ENCODE results near the gene CTDP1. TPM values are rescaled to one million over a fixed set of nuclear protein-coding genes. Genes with fewer than 3 reads are reported as not detected.
"Not testable (repeated sequence)": the region's sequence is repeated elsewhere in the genome, so short reads cannot be mapped to it uniquely, and the experiment has no call there.

Gene CTDP1
- total RNA-seq, 2 experiments from 2014 or later, result 36.7 to 45.5 TPM

DNA sequence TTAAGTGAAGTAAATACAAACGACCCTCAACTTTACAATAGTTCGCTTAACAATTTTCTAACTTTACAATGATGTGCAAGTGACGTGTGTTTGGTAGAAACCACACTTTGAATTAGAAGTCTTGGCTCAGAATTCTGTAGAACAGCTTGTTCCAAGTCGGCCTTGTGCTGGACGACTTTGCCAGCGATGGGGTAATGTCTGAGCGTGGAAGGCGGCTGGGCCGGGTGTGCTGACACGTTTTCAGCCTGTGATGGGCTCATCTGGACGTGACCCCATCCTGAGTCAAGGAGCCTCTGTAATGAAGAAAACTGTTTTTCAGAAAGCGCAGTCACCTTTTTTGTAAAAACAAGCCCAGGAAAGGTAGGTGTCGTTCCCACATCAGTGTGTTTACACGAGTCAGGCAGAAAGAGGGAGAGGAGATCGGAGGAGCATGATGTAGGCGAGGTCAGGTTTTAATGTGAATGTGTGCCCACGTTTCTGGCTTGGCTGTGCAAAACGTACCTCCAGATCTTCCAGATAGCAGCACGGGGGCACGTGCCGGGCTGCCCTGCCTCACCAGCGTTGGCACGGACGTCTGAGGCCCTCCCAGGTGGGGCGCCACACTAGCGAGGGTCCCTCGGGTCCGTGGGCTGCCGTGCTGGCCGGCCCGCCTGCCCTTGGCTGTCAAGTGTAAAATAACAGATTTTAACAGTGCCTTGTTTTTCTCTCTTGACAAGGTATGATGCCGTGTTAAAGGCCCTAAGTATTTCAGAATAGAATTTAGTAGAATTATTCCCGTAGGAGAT is 54.6 kb downstream of the CTDP1 start:
- Mint-ChIP-seq H3K27ac (no peak overlapping the region), H3K36me3 (ENCODE audit: low read depth) (peaks cover 83% of the 10 kb centered on the region), H3K9me3 (ENCODE audit: low read depth) (peaks cover 6% of the 10 kb centered on the region), H3K27me3 (no peaks in the 10 kb centered on the region), H3K4me1 (no peaks in the 10 kb centered on the region), H3K4me3 (no peak overlapping the region)
- ATAC-seq (no peak), DNase-seq (no peak)
- ChIA-PET CTCF (no interaction called here), POLR2A (no interaction called here)
- intact Hi-C loops (cut with DNase I, micrococcal nuclease), result no loop called here

DNA sequence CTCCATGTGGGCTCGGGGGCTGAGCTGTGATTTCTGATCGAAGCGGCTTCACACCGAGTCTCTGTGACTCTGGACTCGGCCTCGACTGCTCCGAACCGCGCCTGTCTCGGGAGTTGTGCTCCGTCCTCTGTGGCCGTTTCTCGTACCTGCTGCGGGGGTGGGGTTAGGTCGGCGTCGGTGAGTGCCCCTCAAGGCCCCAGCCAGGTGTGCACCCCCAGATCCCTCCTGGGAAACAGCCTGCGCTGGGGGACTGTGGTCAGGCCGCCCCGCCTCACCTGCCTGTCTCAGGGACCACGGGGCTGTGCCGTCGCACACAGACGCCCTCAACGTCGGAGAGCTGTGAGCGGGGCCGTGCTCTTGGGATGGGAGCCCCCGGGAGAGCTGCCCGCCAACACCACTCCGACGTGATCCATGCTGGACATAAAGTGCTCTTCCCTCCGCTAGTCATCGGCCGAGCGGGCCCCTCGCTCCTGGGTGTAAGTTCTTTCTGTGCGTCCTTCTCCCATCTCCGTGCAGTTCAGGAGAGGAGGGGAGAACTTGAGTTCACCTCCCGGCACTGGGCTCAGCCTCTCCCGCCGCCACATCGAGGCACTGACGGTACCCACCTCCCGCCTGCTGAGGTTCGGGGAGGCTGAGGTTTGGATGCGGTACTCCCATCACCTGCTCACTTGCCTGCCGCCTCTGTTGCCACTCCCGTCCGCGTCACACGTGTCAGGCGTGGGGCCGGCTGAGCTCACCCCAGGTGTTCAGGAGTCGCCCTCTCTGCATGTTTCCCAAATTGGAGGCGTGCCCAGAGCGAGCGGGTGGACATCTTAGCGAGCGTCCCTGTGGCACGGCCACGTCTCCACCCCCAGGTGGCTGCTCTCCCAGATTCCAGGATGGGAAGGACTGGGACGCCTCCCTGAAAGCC is 55.7 kb downstream of the CTDP1 start:
- H3K27ac Mint-ChIP-seq, result no peak overlapping the region
- H3K27me3 Mint-ChIP-seq, result no peaks in the 10 kb centered on the region
- ChIA-PET CTCF (no interaction called here), POLR2A (no interaction called here)
- peaks cover 79% of the 10 kb centered on the region for H3K36me3 Mint-ChIP-seq (ENCODE audit: low read depth)
- H3K4me1 Mint-ChIP-seq, result no peaks in the 10 kb centered on the region
- intact Hi-C loops (cut with DNase I, micrococcal nuclease), result no loop called here
- no peak overlapping the region for H3K4me3 Mint-ChIP-seq
- peaks cover 6% of the 10 kb centered on the region for H3K9me3 Mint-ChIP-seq (ENCODE audit: low read depth)
- DNase-seq (no peak), ATAC-seq (no peak)

DNA sequence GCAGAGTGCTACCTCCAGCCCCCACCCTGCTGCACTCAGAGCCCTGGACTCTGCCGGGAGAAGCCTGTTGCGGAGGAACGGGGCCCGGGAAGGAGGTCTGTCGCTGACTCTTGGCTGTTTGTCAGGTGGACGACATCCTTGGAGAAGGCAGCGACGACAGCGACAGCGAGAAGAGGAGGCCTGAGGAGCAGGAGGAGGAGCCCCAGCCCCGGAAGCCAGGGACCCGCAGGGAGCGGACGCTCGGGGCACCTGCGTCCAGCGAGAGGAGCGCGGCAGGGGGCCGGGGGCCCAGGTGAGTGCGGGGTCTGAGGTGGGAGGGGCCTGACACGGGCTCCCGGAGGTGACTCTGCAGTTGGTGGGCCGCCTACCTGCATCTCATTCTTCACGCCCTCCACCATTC is 56.6 kb downstream of the CTDP1 start:
- no peak overlapping the region for H3K4me3 Mint-ChIP-seq
- CTCF ChIA-PET, result no interaction called here

DNA sequence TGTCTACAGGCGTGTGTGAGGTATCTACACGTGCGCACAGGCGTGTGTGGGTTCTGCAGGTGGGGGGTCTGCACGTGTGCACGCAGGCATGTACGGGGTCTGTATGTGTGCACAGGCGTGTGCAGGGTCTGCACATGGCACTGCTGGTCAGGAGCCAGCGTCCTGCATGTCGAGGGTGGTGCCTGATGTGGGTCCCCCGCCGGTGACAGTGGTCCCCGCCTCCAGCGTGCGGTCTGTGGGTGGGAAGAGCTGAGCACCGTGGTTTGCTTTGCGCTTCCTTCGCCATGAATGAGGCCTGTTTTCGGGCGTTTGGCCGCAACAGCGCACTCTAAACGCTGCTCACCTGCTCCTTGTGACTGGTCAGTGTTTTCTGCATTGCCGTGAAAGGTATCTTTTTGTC is 57.2 kb downstream of the CTDP1 start:
- intact Hi-C loops (cut with DNase I, micrococcal nuclease), result no loop called here
- no peak overlapping the region for H3K27ac Mint-ChIP-seq
- H3K36me3 Mint-ChIP-seq (ENCODE audit: low read depth), result peaks cover 78% of the 10 kb centered on the region
- H3K4me3 Mint-ChIP-seq, result no peak overlapping the region
- ChIA-PET CTCF (no interaction called here), POLR2A (no interaction called here)
- DNase-seq, result no peak
- no peaks in the 10 kb centered on the region for H3K4me1 Mint-ChIP-seq
- no peak for ATAC-seq
- peaks cover 5% of the 10 kb centered on the region for H3K9me3 Mint-ChIP-seq (ENCODE audit: low read depth)
- H3K27me3 Mint-ChIP-seq, result no peaks in the 10 kb centered on the region

More for the DNA sequence above, 56.6 kb downstream of the CTDP1 start:
- H3K27me3 Mint-ChIP-seq, result no peaks in the 10 kb centered on the region
- DNase-seq (no peak), ATAC-seq (no peak)
- H3K9me3 Mint-ChIP-seq (ENCODE audit: low read depth), result peaks cover 6% of the 10 kb centered on the region
- H3K4me1 Mint-ChIP-seq, result no peaks in the 10 kb centered on the region
- intact Hi-C loops (cut with DNase I, micrococcal nuclease), result no loop called here
- POLR2A ChIA-PET, result no interaction called here
- H3K27ac Mint-ChIP-seq, result no peak overlapping the region
- peaks cover 79% of the 10 kb centered on the region for H3K36me3 Mint-ChIP-seq (ENCODE audit: low read depth)

DNA sequence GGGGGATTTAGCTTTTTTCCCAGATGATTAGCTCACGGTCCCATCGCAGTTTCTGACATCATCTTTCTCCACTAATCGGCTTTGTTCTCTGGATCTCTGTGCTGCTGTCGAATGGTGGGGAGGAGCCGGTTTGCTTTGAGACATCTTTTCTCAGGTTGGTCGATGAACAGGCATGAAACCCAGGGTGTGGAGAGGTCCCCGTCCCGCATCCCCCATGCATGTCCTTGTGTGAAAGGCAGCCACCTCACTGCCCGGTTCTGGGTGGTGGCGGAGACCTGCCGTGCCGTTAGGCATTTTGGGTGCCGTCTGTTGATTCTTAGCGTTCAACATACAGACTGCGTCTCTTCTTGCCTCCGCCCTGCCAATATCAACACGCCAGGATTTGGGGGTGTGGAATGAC is 57.8 kb downstream of the CTDP1 start:
- Mint-ChIP-seq H3K4me3 (no peak overlapping the region), H3K36me3 (ENCODE audit: low read depth) (peaks cover 78% of the 10 kb centered on the region), H3K4me1 (no peaks in the 10 kb centered on the region), H3K27ac (no peak overlapping the region), H3K27me3 (no peaks in the 10 kb centered on the region), H3K9me3 (ENCODE audit: low read depth) (peaks cover 2% of the 10 kb centered on the region)
- intact Hi-C loops (cut with DNase I, micrococcal nuclease), result no loop called here
- DNase-seq (no peak), ATAC-seq (no peak)
- CTCF ChIA-PET, result no interaction called here
- POLR2A ChIA-PET, result no interaction called here

DNA sequence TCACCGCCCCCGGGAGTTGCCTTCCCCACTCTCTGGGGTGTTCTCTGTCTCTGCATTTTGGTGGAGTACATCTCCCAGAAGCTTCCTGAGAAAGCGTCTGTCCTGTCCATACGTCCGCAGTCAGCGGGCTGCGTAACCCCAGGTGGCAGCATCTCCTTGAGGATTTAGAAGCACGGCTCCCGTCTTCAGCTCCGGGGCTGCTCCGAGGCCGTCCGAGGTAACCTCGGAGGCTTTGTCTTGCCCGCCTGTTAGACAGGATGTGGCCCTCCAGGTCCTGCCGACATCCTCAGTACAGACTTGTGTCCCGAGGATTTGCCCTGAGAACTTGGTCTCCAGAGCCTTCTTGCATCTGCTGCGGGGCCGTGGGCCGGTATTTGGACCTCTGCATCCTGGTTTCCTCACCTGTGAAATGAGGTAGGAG is 58.4 kb downstream of the CTDP1 start:
- H3K36me3 Mint-ChIP-seq (ENCODE audit: low read depth), result peaks cover 78% of the 10 kb centered on the region
- intact Hi-C loops (cut with DNase I, micrococcal nuclease), result no loop called here
- POLR2A ChIA-PET, result no interaction called here
- DNase-seq (no peak), ATAC-seq (no peak)
- no peaks in the 10 kb centered on the region for H3K27me3 Mint-ChIP-seq
- no peak overlapping the region for H3K4me3 Mint-ChIP-seq
- no peak overlapping the region for H3K27ac Mint-ChIP-seq
- no peaks in the 10 kb centered on the region for H3K4me1 Mint-ChIP-seq
- H3K9me3 Mint-ChIP-seq (ENCODE audit: low read depth), result peaks cover 2% of the 10 kb centered on the region
- CTCF ChIA-PET, result no interaction called here

DNA sequence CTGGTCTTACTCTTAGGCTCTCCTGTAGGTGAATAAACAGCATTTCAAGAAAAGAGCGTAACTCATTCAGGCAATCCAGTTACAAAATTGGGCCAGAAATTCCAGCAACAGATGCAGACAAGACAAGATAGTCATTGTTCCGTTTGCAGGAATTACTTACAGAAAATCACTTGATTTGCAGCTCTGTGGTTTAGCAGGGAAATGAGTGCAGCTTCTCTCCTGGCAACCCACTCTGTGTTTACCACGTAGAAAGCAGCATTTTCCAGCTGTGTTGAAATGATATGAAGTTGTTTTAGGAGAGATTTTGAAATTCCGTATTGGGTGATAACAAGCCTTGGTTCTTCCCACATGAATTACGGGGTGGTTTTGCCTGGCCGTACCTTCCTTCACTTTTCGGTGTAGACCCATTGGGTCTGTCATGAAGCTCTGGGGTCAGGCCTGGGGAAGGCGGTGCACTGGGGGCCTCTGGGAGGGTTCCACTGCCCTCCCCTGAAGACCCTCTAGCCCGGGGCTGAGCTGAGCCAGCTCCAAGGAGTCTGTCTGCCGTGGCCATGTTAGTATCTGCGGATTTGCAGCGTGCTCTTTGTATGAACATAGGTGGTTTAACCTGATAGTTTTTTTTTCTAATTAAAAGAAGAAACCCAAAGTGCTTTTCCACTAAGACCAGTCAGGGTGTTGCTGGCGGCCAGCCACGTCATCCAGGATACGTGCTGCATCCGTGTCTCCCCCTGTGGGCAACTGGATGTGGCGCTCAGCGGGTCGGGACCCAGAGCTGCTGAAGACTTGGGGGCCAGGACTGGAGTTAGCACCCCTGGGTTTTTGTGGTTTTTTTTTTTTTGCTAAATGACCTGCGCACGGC is 59.2 kb downstream of the CTDP1 start:
- Mint-ChIP-seq H3K36me3 (ENCODE audit: low read depth) (peaks cover 75% of the 10 kb centered on the region), H3K27me3 (no peaks in the 10 kb centered on the region), H3K27ac (no peak overlapping the region), H3K9me3 (ENCODE audit: low read depth) (no peaks in the 10 kb centered on the region), H3K4me1 (no peaks in the 10 kb centered on the region), H3K4me3 (no peak overlapping the region)
- POLR2A ChIA-PET, result no interaction called here
- ATAC-seq (no peak), DNase-seq (no peak)
- CTCF ChIA-PET, result interaction anchor here (0.6 kb wide), 1 partner anchor 224 kb away, joined by 3 read pairs; no protein-coding TSS in a partner anchor
- intact Hi-C loops (cut with DNase I, micrococcal nuclease), result no loop called here

DNA sequence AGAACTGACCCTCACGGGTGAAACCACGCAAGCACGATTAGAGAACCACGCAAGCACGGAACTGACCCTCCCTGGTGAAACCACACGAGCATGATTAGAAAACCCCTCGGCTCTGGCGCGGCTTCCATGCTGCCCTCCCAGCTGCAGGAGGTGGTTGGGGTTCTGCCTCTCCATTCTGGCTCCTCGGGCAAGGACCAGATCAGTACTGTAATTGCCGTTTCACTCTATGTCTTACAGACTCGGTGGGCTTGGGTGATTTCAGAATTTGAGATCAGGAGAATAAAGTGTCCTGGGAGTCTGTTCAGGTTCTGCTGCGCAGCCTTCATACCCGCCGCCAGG is 59.8 kb downstream of the CTDP1 start:
- intact Hi-C loops (cut with DNase I, micrococcal nuclease), result no loop called here
- Mint-ChIP-seq H3K27ac (no peak overlapping the region), H3K9me3 (ENCODE audit: low read depth) (no peaks in the 10 kb centered on the region), H3K27me3 (no peaks in the 10 kb centered on the region), H3K4me1 (no peaks in the 10 kb centered on the region), H3K36me3 (ENCODE audit: low read depth) (peaks cover 76% of the 10 kb centered on the region), H3K4me3 (no peak overlapping the region)
- DNase-seq, result no peak
- ChIA-PET POLR2A (no interaction called here), CTCF (interaction anchor here (0.6 kb wide), 1 partner anchor 223 kb away, joined by 3 read pairs; no protein-coding TSS in a partner anchor)
- no peak for ATAC-seq

DNA sequence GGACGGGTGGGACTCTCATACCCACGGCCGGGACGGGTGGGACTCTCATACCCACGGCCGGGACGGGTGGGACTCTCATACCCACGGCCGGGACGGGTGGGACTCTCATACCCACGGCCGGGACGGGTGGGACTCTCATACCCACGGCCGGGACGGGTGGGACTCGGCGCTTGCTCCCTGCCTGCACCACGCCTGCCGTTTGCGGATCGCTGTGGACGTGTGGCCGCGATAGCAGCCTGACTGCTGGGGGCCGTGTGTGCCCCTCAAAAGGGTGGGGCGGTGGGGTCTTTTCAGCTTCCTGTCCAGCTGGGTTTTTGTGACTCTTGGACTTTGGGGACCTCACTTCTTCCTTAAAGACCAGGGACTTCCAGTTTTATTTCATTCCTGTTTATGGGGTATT is 60.4 kb downstream of the CTDP1 start:
- intact Hi-C loops (cut with DNase I, micrococcal nuclease); H3K27me3 Mint-ChIP-seq; ATAC-seq; POLR2A ChIA-PET; H3K4me1 Mint-ChIP-seq; H3K27ac Mint-ChIP-seq; H3K9me3 Mint-ChIP-seq (ENCODE audit: low read depth); DNase-seq; H3K4me3 Mint-ChIP-seq; CTCF ChIA-PET: not testable (repeated sequence)
- peaks cover 74% of the 10 kb centered on the region for H3K36me3 Mint-ChIP-seq (ENCODE audit: low read depth)

DNA sequence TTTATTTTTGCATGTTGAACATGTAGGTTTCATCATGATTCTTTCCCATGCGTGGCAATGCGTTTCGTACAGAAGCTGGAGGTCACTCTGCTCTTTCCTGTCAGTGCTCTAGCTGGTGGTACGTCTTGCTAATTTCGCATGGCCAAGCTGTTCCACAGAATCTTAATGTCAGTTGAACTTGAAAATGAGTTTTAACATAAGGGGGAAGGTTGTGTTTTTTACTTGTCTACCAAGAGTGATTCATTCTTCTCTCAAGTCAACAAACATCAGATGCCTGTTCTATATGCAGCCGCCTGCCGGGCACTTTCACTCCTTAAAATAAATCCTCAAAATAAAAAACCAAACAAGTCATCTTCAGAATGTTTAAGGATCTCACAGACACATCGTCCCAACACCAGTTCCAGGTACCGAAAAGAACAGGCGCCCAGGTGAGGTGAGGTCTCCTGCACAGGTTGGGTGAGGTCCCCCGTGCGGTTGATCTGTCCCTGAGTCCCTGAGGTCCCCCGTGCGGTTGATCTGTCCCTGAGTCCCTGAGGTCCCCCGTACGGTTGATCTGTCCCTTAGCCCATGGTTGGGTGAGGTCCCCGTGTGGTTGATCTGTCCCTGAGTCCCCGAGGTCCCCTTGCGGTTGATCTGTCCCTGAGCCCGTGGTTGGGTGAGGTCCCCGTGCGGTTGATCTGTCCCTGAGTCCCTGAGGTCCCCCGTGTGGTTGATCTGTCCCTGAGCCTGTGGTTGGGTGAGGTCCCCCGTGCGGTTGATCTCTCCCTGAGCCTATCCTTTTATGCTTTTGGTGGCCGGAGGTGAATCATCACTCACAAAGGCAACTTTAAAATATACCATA is 61.1 kb downstream of the CTDP1 start:
- peaks cover 68% of the 10 kb centered on the region for H3K36me3 Mint-ChIP-seq (ENCODE audit: low read depth)
- no peak for ATAC-seq

DNA sequence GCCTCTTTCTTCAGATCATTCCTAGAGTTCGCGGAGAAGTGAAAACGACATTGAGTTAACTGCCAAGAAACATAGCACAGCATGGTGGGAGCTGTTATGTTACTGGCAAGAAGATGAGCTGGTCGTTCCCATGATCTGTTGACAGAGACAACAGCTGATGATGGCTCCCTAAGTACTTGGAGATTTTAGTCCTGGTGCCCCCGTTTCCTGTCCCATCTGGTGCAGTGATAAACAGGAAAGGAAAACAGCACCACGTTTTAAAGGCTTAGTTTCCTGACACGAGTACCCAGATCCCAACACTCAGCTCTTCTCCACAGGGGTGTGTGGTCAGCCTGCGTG is 61.7 kb downstream of the CTDP1 start:
- H3K9me3 Mint-ChIP-seq (ENCODE audit: low read depth), result no peaks in the 10 kb centered on the region
- CTCF ChIA-PET, result interaction anchor here (0.6 kb wide), 1 partner anchor 247 kb away, joined by 3 read pairs; no protein-coding TSS in a partner anchor
- intact Hi-C loops (cut with DNase I, micrococcal nuclease), result no loop called here
- no peak for ATAC-seq
- H3K27me3 Mint-ChIP-seq, result no peaks in the 10 kb centered on the region
- peak overlapping the region; percentile 25 for H3K27ac Mint-ChIP-seq
- POLR2A ChIA-PET, result no interaction called here
- no peak overlapping the region for H3K4me3 Mint-ChIP-seq
- peaks cover 70% of the 10 kb centered on the region for H3K36me3 Mint-ChIP-seq (ENCODE audit: low read depth)
- H3K4me1 Mint-ChIP-seq, result no peaks in the 10 kb centered on the region
- DNase-seq, result no peak

More for the DNA sequence above, 61.1 kb downstream of the CTDP1 start:
- POLR2A ChIA-PET, result no interaction called here
- Mint-ChIP-seq H3K27ac (peak overlapping the region; percentile 25), H3K4me1 (no peaks in the 10 kb centered on the region), H3K27me3 (no peaks in the 10 kb centered on the region), H3K9me3 (ENCODE audit: low read depth) (no peaks in the 10 kb centered on the region), H3K4me3 (no peak overlapping the region)
- intact Hi-C loops (cut with DNase I, micrococcal nuclease), result no loop called here
- no peak for DNase-seq
- CTCF ChIA-PET, result no interaction called here
